Astrocyte (in vitro differentiated cells and primary cell): Measurements from ENCODE around the gene SPATA4. TPM values are rescaled to one million over a fixed set of nuclear protein-coding genes. Genes with fewer than 3 reads are reported as not detected.

Experiments
- DNase-seq: peaks from one replicate; pipeline ENCODE4 v3.0.0-alpha.2; 2010; ENCODE audit warnings: low read depth
- FAIRE-seq: peaks from 2 replicates; lab custom pipeline; 2011; peaks lifted over from hg19 to GRCh38; lab: Jason Lieb, UNC
- H2AFZ ChIP-seq: 2 replicates; pipeline ENCODE4 v1.6.0; 2012; ENCODE audit warnings: low read depth, low read length, inconsistent platforms
- H3K27ac ChIP-seq: 2 replicates; pipeline ENCODE4 v1.5.1; 2011; ENCODE audit warnings: low read depth, low read length, inconsistent platforms
- H3K27me3 ChIP-seq: 2 replicates; pipeline ENCODE4 v1.6.0; 2011; ENCODE audit warnings: low read length, inconsistent platforms; ENCODE audit not compliant: insufficient read depth
- H3K36me3 ChIP-seq: 2 replicates; pipeline ENCODE4 v1.5.1; 2011; ENCODE audit warnings: low read length, inconsistent platforms; ENCODE audit not compliant: insufficient read depth
- H3K4me1 ChIP-seq: 2 replicates; pipeline ENCODE4 v1.5.1; 2011; ENCODE audit warnings: low read length, inconsistent platforms; ENCODE audit not compliant: insufficient read depth
- H3K4me2 ChIP-seq: 2 replicates; pipeline ENCODE4 v1.6.0; 2012; ENCODE audit warnings: low read length, inconsistent platforms
- H3K4me3 ChIP-seq: 2 replicates; pipeline ENCODE4 v1.5.1; 2011; ENCODE audit warnings: low read depth, mild to moderate bottlenecking, low read length, inconsistent platforms; ENCODE audit not compliant: insufficient read depth
- H3K79me2 ChIP-seq: 2 replicates; pipeline ENCODE4 v1.6.0; 2012; ENCODE audit warnings: mild to moderate bottlenecking, low read length, inconsistent platforms; ENCODE audit not compliant: insufficient read depth
- H3K9ac ChIP-seq: 2 replicates; pipeline ENCODE4 v1.6.0; 2012; ENCODE audit warnings: mild to moderate bottlenecking, low read length, inconsistent platforms
- H3K9me3 ChIP-seq: 2 replicates; pipeline ENCODE4 v1.5.1; 2012; ENCODE audit warnings: low read depth, mild to moderate bottlenecking, low read length, inconsistent platforms; ENCODE audit not compliant: insufficient read depth
- H4K20me1 ChIP-seq: 2 replicates; pipeline ENCODE4 v1.6.0; 2012; ENCODE audit warnings: low read length, inconsistent platforms; ENCODE audit not compliant: insufficient read depth
- H3K27ac Mint-ChIP-seq: one replicate; pipeline ENCODE4 v1.8.0; 2021; ENCODE audit warnings: mild to moderate bottlenecking, mixed read lengths; ENCODE audit not compliant: unreplicated experiment
- H3K27me3 Mint-ChIP-seq: one replicate; pipeline ENCODE4 v1.8.0; 2021; ENCODE audit warnings: low read depth, mixed read lengths; ENCODE audit not compliant: unreplicated experiment
- H3K36me3 Mint-ChIP-seq: one replicate; pipeline ENCODE4 v1.8.0; 2021; ENCODE audit warnings: low read depth, mixed read lengths; ENCODE audit not compliant: unreplicated experiment
- H3K4me1 Mint-ChIP-seq: one replicate; pipeline ENCODE4 v1.8.0; 2021; ENCODE audit warnings: low read depth, mixed read lengths; ENCODE audit not compliant: unreplicated experiment
- H3K4me3 Mint-ChIP-seq: one replicate; pipeline ENCODE4 v1.8.0; 2021; ENCODE audit warnings: mild to moderate bottlenecking, moderate library complexity, mixed read lengths; ENCODE audit not compliant: unreplicated experiment
- H3K9me3 Mint-ChIP-seq: one replicate; pipeline ENCODE4 v1.8.0; 2021; ENCODE audit warnings: mild to moderate bottlenecking, mixed read lengths; ENCODE audit not compliant: unreplicated experiment
- EZH2 ChIP-seq: IDR thresholded peaks from 2 replicates; pipeline ENCODE4 v1.6.1; 2012; ENCODE audit warnings: mild to moderate bottlenecking, low read length, inconsistent platforms; ENCODE audit not compliant: insufficient read depth
- total RNA-seq: library from RNA; stranded (reverse); gene quantifications from 2 replicates; pipeline ENCODE4 v1.2.1, GENCODE V29; 2021
- TF ChIP-seq, protein P1 (sequence below): IDR thresholded peaks from 2 replicates; pipeline ENCODE4 v1.5.1; 2011; ENCODE audit warnings: low read depth, mild to moderate bottlenecking, inconsistent platforms, low read length, moderate library complexity; ENCODE audit not compliant: insufficient read depth

Gene SPATA4
- total RNA-seq, 1 donor from 2014 or later, result 0.32 TPM

DNA sequence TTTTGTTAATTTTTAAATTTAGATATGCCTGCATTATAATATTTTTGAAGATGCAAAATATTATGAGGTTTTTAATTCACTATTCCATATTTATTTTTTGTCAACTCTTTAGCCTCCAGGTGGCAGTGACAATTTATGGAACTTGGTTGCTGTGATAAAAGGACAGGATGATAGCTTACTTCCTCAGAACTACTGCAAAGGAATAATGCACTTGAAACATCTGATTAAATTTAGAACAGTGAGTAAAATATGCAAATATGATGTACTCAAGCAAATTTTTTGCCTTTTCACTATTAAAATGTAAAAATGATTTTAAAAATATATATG lies 45.1 kb downstream of the SPATA4 start:
- Mint-ChIP-seq H3K27ac (no peak overlapping the region), H3K27me3 (no peaks in the 10 kb centered on the region), H3K4me1 (no peaks in the 10 kb centered on the region), H3K36me3 (no peaks in the 10 kb centered on the region), H3K4me3 (no peak overlapping the region), H3K9me3 (no peaks in the 10 kb centered on the region)
- Histone ChIP-seq H3K4me3 (no peak overlapping the region), H2AFZ (no peak overlapping the region), H3K27ac (no peak overlapping the region), H3K9ac (no peak overlapping the region), H3K79me2 (no peaks in the 10 kb centered on the region), H3K4me2 (no peak overlapping the region), H3K4me1 (peaks cover 4% of the 10 kb centered on the region), H4K20me1 (no peaks in the 10 kb centered on the region), H3K36me3 (no peaks in the 10 kb centered on the region), H3K27me3 (no peaks in the 10 kb centered on the region), H3K9me3 (no peaks in the 10 kb centered on the region)
- DNase-seq, result peak; percentile 17
- TF ChIP-seq, protein P1, sequence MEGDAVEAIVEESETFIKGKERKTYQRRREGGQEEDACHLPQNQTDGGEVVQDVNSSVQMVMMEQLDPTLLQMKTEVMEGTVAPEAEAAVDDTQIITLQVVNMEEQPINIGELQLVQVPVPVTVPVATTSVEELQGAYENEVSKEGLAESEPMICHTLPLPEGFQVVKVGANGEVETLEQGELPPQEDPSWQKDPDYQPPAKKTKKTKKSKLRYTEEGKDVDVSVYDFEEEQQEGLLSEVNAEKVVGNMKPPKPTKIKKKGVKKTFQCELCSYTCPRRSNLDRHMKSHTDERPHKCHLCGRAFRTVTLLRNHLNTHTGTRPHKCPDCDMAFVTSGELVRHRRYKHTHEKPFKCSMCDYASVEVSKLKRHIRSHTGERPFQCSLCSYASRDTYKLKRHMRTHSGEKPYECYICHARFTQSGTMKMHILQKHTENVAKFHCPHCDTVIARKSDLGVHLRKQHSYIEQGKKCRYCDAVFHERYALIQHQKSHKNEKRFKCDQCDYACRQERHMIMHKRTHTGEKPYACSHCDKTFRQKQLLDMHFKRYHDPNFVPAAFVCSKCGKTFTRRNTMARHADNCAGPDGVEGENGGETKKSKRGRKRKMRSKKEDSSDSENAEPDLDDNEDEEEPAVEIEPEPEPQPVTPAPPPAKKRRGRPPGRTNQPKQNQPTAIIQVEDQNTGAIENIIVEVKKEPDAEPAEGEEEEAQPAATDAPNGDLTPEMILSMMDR, result peak; percentile 6
- TF ChIP-seq EZH2, result no peak
- FAIRE-seq, result peak; percentile 90

DNA sequence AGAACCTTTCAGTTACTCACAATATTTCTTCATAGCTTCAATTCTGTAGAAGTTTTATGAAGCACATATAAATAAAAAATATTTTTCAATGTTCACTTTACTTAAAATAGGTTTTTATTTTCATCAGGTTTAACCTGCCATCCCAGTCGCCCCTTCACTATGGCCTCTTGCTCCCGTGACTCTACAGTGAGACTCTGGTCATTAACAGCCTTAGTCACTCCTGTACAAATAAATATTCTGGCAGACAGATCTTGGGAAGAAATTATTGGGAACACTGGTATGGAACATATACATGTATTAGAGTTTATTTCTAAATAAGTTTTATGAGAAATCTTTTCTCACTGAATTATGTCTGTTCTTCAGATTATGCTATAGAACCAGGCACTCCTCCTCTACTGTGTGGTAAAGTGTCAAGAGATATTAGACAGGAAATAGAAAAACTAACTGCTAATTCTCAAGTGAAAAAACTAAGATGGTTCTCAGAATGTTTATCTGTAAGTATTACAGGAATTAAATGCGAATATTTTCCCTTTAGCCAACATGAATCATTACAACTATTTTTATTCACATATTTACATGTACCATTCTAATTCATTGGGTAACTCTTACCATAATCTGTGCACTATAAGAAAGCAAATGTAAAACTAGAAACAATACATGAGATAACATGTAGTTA lies 45.6 kb downstream of the SPATA4 start:
- no peak overlapping the region for H3K9ac ChIP-seq
- no peak overlapping the region for H3K4me2 ChIP-seq
- H3K27me3 ChIP-seq, result no peaks in the 10 kb centered on the region
- no peaks in the 10 kb centered on the region for H3K36me3 ChIP-seq
- H3K4me1 ChIP-seq, result peaks cover 4% of the 10 kb centered on the region
- H3K27me3 Mint-ChIP-seq, result no peaks in the 10 kb centered on the region
- TF ChIP-seq EZH2, result no peak
- TF ChIP-seq, protein P1, result no peak
- H3K4me3 ChIP-seq, result no peak overlapping the region
- DNase-seq (no peak), FAIRE-seq (no peak)
- no peak overlapping the region for H3K4me3 Mint-ChIP-seq
- no peak overlapping the region for H3K27ac ChIP-seq
- H3K9me3 ChIP-seq, result no peaks in the 10 kb centered on the region
- H3K9me3 Mint-ChIP-seq, result no peaks in the 10 kb centered on the region
- no peaks in the 10 kb centered on the region for H4K20me1 ChIP-seq
- H3K4me1 Mint-ChIP-seq, result no peaks in the 10 kb centered on the region
- no peak overlapping the region for H3K27ac Mint-ChIP-seq
- H3K36me3 Mint-ChIP-seq, result no peaks in the 10 kb centered on the region
- H3K79me2 ChIP-seq, result no peaks in the 10 kb centered on the region
- H2AFZ ChIP-seq, result peak overlapping the region; percentile 9

DNA sequence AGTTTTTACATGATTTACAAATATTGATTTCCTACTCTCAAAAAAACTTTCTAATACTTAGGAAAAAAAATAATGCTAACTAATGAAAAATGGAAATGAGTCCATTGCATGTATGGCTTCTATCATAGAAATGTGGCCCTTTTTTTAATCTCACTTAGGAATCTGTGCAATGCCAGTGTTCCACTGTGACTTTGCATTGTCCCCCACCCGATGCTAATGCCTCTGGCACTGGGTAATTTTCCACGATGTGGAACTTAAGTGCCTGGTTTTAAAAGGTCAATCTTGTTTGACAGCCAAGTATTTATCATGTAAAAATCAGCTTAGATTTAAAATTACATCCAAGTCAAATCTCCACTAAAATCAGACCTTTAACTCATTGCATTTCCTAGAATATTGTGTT lies 53.1 kb downstream of the SPATA4 start:
- DNase-seq (no peak), FAIRE-seq (no peak)
- Mint-ChIP-seq H3K27me3 (no peaks in the 10 kb centered on the region), H3K9me3 (no peaks in the 10 kb centered on the region), H3K27ac (no peak overlapping the region), H3K4me1 (peaks cover 5% of the 10 kb centered on the region), H3K4me3 (no peak overlapping the region), H3K36me3 (no peaks in the 10 kb centered on the region)
- H3K9ac ChIP-seq, result no peak overlapping the region
- H2AFZ ChIP-seq, result no peak overlapping the region
- H3K4me1 ChIP-seq, result no peaks in the 10 kb centered on the region
- no peaks in the 10 kb centered on the region for H3K36me3 ChIP-seq
- H3K4me2 ChIP-seq, result no peak overlapping the region
- H3K9me3 ChIP-seq, result no peaks in the 10 kb centered on the region
- H3K27me3 ChIP-seq, result no peaks in the 10 kb centered on the region
- TF ChIP-seq, protein P1, result no peak
- no peak for TF ChIP-seq EZH2
- H3K79me2 ChIP-seq, result no peaks in the 10 kb centered on the region
- H3K4me3 ChIP-seq, result no peak overlapping the region
- H4K20me1 ChIP-seq, result no peaks in the 10 kb centered on the region
- no peak overlapping the region for H3K27ac ChIP-seq
